Stimulated activated CD4-positive, alpha-beta T cell treated with anti-CD3 and anti-CD28 coated beads, TNF-alpha, amount 100 ng/mL, for 4 hours (primary cell): ENCODE results near the gene CDK5RAP2.

ENCODE experiments used
- DNase-seq, 3 experiments: peaks; one replicate each; pipeline ENCODE4 v3.0.0-alpha.2; 2020; ENCODE audit warnings: low read depth in 3 of 3

CDK5RAP2 gene

DNA sequence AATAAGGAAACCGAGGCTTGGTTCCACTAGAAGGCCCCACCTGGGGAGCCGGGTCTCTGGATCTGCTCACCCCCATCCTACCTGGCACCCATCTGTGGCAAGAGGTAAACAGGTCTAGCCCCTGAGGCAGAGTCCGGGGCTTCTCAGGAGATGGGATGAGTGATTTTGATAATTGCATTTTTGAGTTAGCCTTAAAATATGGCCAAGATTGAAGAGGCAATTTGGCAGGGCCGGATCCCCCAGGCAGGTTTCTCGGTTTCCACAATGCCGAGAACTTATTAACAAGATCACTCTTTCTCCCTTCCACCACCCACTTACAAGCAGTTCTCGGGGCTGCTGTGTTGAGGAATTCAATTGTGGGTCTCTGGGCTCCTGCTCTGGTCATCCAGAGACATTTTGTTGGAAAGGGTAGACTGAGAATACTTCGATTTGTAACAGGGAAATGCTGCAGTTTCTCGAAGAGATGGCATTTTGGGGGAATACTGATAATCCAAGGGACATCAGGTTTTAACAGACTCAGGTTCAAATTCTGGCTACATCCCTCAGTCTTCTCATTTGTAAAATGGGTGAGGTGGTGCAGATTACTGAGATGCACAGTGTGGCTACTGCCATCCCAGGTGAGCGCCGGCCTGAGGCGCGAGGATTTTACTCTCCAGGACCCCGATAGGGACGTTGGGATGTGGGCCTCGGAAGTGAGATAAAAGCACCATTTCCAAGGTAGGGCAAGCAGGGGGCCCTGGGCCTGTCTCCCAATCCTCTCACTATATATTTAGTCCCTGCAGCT, 194.2 kb downstream of the CDK5RAP2 start:
- no peak for DNase-seq

- DNase-seq, result no peak
Measured at GRCh38 chr9:120384925-120385272, 195.1 kb downstream of the CDK5RAP2 start.

- no peak for DNase-seq
Measured at GRCh38 chr9:120383999-120384924, 195.7 kb downstream of the CDK5RAP2 start.

DNA sequence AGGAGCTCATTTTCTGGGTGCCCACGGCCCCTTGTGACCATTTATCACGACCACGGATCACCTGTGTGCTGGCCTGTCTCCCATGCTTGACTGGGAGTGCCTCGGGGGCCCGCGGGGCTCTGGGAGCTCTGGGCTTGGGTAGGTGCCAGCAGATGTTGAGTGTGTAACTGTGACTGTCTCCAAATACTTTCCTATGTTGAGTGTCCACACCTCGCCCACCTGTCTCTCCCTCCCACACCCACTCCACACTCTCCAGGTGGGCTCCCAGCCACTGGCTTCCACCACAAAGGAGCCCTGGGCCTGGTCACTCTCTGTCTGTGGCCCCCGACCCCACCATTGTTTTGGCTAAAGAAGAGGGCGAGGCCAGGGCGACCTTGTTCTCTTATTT, 196.4 kb downstream of the CDK5RAP2 start:
- no peak for DNase-seq

DNA sequence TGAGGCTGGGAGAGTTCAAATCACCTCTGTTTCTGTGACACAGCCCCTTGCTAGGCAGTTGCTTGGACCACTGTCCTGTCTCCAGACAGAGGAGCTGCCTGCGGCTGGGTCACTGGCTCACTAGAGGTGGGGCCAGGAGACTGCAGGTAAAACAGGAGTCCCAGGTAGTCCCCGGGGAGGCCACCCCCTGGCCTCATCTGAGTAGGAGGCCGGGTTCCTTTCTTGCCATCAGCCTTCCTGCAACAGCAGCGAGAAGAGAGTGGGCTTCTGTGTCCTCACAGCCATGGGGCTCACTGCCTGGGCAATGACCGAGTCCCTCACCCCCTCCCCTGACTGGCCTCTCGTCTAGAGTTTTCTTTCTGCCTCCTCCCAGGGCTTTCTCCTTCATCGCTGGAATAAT, 197.5 kb downstream of the CDK5RAP2 start:
- DNase-seq, result no peak

- DNase-seq, result no peak
Measured at GRCh38 chr9:120381839-120382238, 198.1 kb downstream of the CDK5RAP2 start.

GRCh38 chr9:120379611-120380010, 200.4 kb downstream of the CDK5RAP2 start:
- no peak for DNase-seq

DNA sequence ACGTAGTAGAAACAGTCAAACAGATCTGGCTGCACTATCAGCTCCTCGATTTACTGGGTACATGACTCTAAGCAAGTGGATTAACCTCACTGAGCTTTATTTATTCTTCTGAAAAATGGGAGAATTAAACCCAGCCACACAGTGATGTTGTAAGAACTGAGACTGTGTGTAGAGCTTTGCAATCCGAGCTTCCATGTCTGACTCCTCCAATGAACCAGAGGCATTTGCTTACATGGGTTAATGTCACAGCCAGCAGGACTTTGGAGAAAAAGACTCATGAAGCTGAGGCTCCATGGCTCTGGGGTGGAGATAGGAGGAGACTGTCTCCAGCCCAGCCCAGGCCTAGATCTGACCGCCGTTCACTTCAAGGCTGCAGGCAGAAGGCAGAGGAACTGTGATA, 201.3 kb downstream of the CDK5RAP2 start:
- DNase-seq, result no peak

DNA sequence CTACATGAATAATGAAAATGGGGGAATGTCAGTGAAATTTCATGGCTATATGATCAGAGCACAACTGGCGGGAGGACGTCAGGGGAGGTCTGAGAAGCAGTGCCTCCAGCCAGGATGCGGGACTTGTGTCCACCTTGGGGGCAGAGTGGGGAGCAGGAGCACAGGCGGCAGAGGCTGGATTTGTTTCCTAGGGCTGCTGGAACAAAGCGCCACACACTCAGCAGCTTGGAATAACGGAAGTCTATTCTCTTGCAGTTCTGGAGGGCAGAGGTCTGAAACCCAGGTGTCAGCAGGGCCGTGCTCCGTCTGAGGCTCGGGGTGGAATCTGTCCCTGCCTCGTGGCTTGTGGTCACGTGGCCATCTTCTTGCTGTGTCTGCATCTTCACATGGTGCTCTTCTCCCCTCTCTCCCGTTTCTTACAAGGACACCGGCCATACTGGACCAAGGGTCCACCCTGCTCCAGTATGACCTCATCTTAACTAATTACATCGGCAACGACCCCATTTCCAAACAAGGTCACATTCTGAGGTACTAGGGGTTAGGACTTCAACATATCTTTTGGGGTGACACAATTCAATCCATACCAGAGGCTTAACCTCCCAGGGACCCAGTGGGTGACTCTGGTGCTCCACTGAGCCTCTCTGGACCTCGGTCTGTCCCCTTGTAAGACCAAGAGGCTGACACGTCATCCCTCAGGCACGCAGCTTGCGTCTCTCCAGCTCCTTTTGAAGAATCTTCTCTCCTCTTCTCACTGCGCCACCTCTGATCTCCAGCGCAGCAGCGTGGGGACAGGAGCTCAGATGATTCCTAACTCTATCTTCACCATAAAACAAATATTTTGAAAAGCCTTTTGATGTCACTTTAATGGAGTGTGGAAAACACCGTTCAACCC, 202.5 kb downstream of the CDK5RAP2 start:
- no peak for DNase-seq

GRCh38 chr9:120376101-120376500, 203.9 kb downstream of the CDK5RAP2 start:
- no peak for DNase-seq

GRCh38 chr9:120375316-120375715, 204.7 kb downstream of the CDK5RAP2 start:
- DNase-seq, result no peak

GRCh38 chr9:120374817-120375216, 205.2 kb downstream of the CDK5RAP2 start:
- no peak for DNase-seq

DNA sequence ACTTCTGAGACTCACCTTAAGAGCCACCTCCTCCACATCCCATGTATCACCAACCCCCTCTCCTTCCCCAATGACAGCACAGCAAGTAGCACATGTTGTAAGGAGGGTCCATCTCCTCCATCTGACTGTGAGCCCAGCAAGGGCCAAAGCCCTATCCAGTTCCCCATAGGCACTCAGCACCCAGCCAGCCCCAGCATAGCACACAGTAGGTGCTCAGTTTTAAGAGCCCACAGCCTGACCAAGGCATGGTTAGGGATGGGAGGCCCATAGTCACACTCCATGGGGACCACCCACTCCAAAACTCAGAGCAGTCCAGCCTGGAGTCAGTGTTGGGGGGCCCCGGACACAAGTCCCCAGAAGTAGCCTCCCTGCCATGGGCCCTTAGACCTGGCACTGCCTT, 205.7 kb downstream of the CDK5RAP2 start:
- no peak for DNase-seq

GRCh38 chr9:120372040-120372439, 207.9 kb downstream of the CDK5RAP2 start:
- no peak for DNase-seq

DNA sequence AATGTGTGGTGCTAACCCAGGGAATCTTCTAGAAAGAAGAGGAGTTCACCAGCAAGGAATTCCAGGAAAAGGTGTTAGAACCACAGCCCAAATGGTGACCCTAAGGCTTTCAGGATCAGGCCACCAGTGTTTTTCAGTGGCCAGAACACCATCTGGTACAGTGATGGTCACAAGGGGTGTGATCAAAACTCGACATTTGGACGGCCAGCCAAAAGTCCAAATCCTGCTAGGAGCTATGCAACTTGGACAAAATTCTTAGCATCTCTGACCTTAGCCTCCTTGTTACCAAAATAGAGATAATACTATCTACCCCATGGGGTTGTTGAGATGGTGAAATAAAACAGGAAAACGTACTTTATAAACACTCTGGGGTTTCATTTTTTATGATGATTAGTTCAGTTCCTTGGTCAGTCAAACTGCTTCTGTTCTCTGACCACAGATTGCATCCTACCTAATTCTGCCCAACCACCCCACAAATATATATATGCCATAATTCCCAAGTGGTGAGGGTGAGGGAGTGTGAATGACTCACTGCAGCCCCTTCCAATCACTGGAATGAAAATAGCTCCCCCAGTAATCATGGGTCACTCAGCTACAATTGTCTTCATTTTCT, 210.3 kb downstream of the CDK5RAP2 start:
- no peak for DNase-seq

GRCh38 chr9:120368799-120369198, 211.2 kb downstream of the CDK5RAP2 start:
- DNase-seq, result no peak

DNA sequence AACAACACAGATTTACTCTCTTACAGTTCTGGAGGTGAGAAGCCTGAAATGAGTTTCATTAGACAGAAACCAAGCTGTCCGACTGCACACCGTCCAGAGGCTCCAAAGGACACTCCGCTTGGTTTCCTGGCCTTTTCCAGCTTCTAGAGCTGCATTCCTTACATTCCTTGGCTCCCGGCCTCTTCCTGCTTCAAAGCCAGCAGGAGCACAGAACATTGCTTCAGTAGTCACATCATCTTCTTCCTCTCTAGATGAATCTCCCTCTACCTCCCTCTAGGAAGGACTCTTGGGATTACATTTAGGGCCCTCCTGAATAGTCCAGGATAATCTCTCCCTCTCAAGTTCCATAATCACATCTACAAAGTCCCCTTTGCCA, 213.3 kb downstream of the CDK5RAP2 start:
- no peak for DNase-seq

GRCh38 chr9:120365386-120365785, 214.6 kb downstream of the CDK5RAP2 start:
- no peak for DNase-seq

DNA sequence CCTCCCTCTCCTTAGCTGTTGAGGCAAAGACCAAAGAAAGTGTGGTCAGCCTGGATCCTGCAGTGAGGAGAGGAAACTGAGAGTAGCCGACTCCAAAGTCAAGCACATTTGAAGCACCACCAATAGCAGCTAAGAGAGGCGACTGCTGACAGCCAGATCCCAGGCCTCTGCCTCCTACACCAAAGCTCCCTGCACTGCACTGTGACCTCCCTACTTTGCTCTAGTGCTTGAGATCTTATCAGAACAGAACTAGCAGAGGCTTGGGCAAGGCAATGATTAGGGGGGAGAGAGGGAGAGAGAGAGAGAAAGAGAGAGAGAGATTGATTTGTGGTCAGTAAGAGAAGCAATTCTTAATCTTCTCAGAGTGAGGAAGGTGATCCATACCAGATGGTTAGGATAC, 216.3 kb downstream of the CDK5RAP2 start:
- DNase-seq, result no peak

GRCh38 chr9:120362446-120362845, 217.5 kb downstream of the CDK5RAP2 start:
- DNase-seq, result no peak

DNA sequence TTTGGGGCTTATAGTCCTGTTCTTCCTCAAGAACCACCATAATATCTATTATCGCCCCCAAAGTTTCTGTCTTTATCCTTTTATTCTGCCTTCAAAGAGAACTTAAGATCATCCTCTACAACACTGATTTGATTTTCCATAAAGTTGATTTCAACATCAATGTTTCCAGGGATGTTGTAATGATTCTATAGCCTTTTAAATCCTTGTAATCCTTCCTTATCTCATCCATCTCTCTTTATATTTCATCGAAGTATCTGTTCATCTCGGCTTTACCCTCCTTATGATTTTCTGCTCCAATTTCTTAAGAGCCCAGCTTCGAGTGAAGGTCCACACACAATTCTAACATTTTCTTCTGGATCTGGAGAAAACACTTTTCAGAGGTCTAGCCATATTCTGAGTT, 218.4 kb downstream of the CDK5RAP2 start:
- DNase-seq, result no peak

DNA sequence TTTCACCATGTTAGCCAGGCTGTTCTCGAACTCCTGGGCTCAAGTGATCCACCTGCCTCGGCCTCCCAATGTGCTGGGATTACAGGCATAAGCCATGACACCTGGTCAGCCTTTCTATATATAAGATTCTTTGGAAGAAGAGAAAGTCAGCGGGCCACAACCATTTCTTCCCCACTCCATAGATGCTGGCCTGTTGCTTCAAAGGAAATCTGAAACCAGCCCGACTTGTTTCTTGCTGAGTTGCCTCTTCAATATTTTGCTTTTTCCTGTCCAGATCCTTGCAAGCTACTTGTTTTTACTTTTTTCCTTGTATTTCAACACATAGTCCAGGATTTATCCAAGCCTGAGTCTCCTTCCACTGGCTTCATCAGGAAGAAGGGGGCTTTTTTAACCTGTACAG, 219.5 kb downstream of the CDK5RAP2 start:
- DNase-seq, result no peak
